Gastroesophageal sphincter (tissue), 3 donors: ENCODE results near the gene NEO1.

ENCODE experiments used
- EP300 ChIP-seq: sonication (generic); formaldehyde crosslinking; IDR thresholded peaks from one replicate; pipeline ENCODE4 v1.6.1; 2017; ENCODE audit warnings: antibody characterized with exemption, mild to moderate bottlenecking
- POLR2A ChIP-seq, 2 donors: fragments of 450-650 bp; IDR thresholded peaks; one replicate each; pipeline ENCODE4 v1.6.1; 2017; ENCODE audit warnings: antibody characterized with exemption in 2 of 2, mild to moderate bottlenecking in 2 of 2, moderate library complexity in 1 of 2
- POLR2AphosphoS5 ChIP-seq: sonication (generic); formaldehyde crosslinking; IDR thresholded peaks from one replicate; pipeline ENCODE4 v1.6.1; 2017; ENCODE audit warnings: antibody characterized with exemption
- TF ChIP-seq, protein P1 (sequence below), 4 experiments: fragments of 200-600 bp in 2 of 4; fragments of 450-650 bp in 2 of 4; sonication (generic) in 1 of 4; IDR thresholded peaks; one replicate each; pipeline ENCODE4 v1.5.1; 2017 to 2019; ENCODE audit warnings: antibody characterized with exemption in 4 of 4, mild to moderate bottlenecking in 2 of 4, moderate library complexity in 2 of 4

DNA sequence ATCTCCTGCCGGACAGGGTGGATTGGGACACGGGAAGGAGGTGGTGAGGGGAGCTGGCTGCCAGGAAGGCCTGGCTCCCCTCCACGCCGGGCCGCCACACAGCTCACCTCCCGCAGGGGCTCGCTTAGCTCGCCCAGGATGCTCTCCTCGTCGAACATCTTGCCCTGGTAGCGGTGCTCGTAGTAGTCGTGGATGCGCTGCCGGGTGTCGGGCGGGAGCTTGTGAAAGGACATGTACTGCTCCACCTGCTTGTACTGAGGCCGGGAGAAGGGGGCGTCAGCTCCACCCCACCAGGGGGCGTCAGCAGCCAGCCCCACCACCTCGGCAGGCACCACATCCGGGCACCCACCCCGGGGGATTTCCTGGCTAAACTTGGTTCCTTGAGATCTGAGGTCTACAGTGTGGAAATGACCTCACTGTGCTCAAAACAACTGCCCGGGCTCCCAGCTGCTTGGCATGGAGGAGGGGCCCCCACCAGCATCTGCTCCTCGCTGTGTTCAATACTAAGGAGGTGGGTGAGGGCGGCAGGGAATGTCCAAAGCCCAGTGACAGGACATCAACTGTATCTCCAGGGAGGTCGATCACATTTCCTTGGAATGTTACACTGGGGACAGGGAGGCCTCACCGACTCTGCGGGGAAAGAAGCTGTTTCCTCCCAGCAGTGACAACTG is 273.1 kb downstream of the NEO1 start:
- TF ChIP-seq, protein P1, sequence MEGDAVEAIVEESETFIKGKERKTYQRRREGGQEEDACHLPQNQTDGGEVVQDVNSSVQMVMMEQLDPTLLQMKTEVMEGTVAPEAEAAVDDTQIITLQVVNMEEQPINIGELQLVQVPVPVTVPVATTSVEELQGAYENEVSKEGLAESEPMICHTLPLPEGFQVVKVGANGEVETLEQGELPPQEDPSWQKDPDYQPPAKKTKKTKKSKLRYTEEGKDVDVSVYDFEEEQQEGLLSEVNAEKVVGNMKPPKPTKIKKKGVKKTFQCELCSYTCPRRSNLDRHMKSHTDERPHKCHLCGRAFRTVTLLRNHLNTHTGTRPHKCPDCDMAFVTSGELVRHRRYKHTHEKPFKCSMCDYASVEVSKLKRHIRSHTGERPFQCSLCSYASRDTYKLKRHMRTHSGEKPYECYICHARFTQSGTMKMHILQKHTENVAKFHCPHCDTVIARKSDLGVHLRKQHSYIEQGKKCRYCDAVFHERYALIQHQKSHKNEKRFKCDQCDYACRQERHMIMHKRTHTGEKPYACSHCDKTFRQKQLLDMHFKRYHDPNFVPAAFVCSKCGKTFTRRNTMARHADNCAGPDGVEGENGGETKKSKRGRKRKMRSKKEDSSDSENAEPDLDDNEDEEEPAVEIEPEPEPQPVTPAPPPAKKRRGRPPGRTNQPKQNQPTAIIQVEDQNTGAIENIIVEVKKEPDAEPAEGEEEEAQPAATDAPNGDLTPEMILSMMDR (IDR thresholded peaks at IDR 0.05), result no peak
- TF ChIP-seq POLR2AphosphoS5, result no peak
- no peak for TF ChIP-seq POLR2A (IDR thresholded peaks at IDR 0.05)
- TF ChIP-seq EP300, result no peak
